OCI-LY3 (cell line): ENCODE data around the gene PTPRD.

Experiments used
- CTCF ChIP-seq: fragments of 200-600, 300-600 bp; sonication (generic); IDR thresholded peaks from 2 replicates; pipeline ENCODE4 v1.5.1; 2014; ENCODE audit warnings: antibody characterized with exemption, low read length, low read depth
- EZH2phosphoT487 ChIP-seq: fragments of 200-600 bp; shearing (Covaris generic); IDR thresholded peaks from 2 replicates; pipeline ENCODE4 v1.6.1; 2018; ENCODE audit warnings: antibody characterized with exemption, mixed run types, low read depth

- TF ChIP-seq EZH2phosphoT487, result no peak
- no peak for TF ChIP-seq CTCF
Measured at GRCh38 chr9:9747787-9748186, 865.0 kb downstream of the PTPRD start.
